Esophagus muscularis mucosa (tissue), 4 donors: ENCODE results near the gene CDKL5. TPM values are rescaled to one million over a fixed set of nuclear protein-coding genes. Genes with fewer than 3 reads are reported as not detected.

Experiments
- DNase-seq: peaks from one replicate; pipeline ENCODE4 v3.0.0-alpha.2; 2017; ENCODE audit errors: extremely low spot score
- H3K27ac ChIP-seq, 4 donors: fragments of 200-600 bp; sonication (generic); replicated peaks in 1 of 4; 1 replicate in 3 of 4; 2 replicates in 1 of 4; pipeline ENCODE4 v1.5.1; 2016 to 2019; ENCODE audit warnings: mild to moderate bottlenecking in 1 of 4
- H3K27me3 ChIP-seq, 4 donors: fragments of 200-600 bp; sonication (generic); one replicate each; pipeline versions ENCODE4 v1.5.1 to v1.6.0; 2016 to 2019
- H3K36me3 ChIP-seq, 4 donors: fragments of 200-600 bp; sonication (generic); one replicate each; pipeline ENCODE4 v1.5.1; 2016 to 2019
- H3K4me1 ChIP-seq, 4 donors: fragments of 200-600 bp; sonication (generic); one replicate each; pipeline ENCODE4 v1.5.1; 2016 to 2019
- H3K4me3 ChIP-seq, 4 donors: fragments of 200-600 bp; sonication (generic); 1 replicate in 2 of 4; 2 replicates in 2 of 4; pipeline ENCODE4 v1.5.1; 2016 to 2019; ENCODE audit warnings: mild to moderate bottlenecking in 4 of 4, moderate library complexity in 1 of 4
- H3K9me3 ChIP-seq, 4 donors: fragments of 200-600 bp; sonication (generic); 1 replicate in 3 of 4; 2 replicates in 1 of 4; pipeline ENCODE4 v1.5.1; 2016 to 2019
- CTCF ChIP-seq, 3 experiments: fragments of 200-600 bp in 2 of 3; fragments of 450-650 bp in 1 of 3; sonication (generic) in 2 of 3; IDR thresholded peaks; one replicate each; pipeline ENCODE4 v1.5.1; 2017 to 2019; ENCODE audit warnings: antibody characterized with exemption in 3 of 3, mild to moderate bottlenecking in 2 of 3, moderate library complexity in 1 of 3
- EP300 ChIP-seq: sonication (generic); formaldehyde crosslinking; IDR thresholded peaks from one replicate; pipeline ENCODE4 v1.6.1; 2017; ENCODE audit warnings: antibody characterized with exemption
- POLR2A ChIP-seq: fragments of 450-650 bp; IDR thresholded peaks from one replicate; pipeline ENCODE4 v1.6.1; 2017; ENCODE audit warnings: antibody characterized with exemption, moderate library complexity, mild to moderate bottlenecking, low read depth
- POLR2AphosphoS5 ChIP-seq, 2 donors: sonication (generic); formaldehyde crosslinking; IDR thresholded peaks; one replicate each; pipeline ENCODE4 v1.6.1; 2017; ENCODE audit warnings: antibody characterized with exemption in 2 of 2
- WGBS: methylation state at CpG from one replicate; pipeline ENCODE4 v1.1.5; 2018; 5-methylcytosine and 5-hydroxymethylcytosine counted together
- intact Hi-C: fragments of 100-400 bp; cut with DNase I; formaldehyde crosslinking; loops from one replicate; pipeline ENCODE4 v1.15.1; 2023
- total RNA-seq, 4 donors: library from RNA; depleted of rRNA; stranded (reverse); fragments of >200 nt; gene quantifications; one replicate each; pipeline versions ENCODE4 v1.1.0 to v1.2.1, GENCODE V29; 2016

Gene CDKL5
- total RNA-seq, 4 donors from 2014 or later = 3.7 to 6.5 (median 4.6) TPM

GRCh38 chrX:18613930-18614639 is 188.7 kb downstream of the CDKL5 start:
- peaks cover 0 to 12% (median 9%) of the 10 kb centered on the region in 4 donors for H3K36me3 ChIP-seq
- WGBS = 84% methylated on average over 3 of the region's 3 CpGs
- no peak overlapping the region for H3K27ac ChIP-seq
- H3K4me3 ChIP-seq = no peak overlapping the region
- H3K4me1 ChIP-seq = no peaks in the 10 kb centered on the region
- no peak for TF ChIP-seq POLR2AphosphoS5 (IDR thresholded peaks at IDR 0.05)
- TF ChIP-seq POLR2A = no peak
- no peak for TF ChIP-seq CTCF (IDR thresholded peaks at IDR 0.05)
- no peak for TF ChIP-seq EP300
- no peaks in the 10 kb centered on the region for H3K9me3 ChIP-seq
- intact Hi-C loops = no loop called here
- no peaks in the 10 kb centered on the region for H3K27me3 ChIP-seq
- no peak for DNase-seq

- intact Hi-C loops = no loop called here
- DNase-seq = no peak
- Histone ChIP-seq H3K9me3 (no peaks in the 10 kb centered on the region), H3K27ac (no peak overlapping the region), H3K4me1 (no peaks in the 10 kb centered on the region), H3K36me3 (peaks cover 0 to 5% (median 0%) of the 10 kb centered on the region in 4 donors), H3K4me3 (no peak overlapping the region), H3K27me3 (no peaks in the 10 kb centered on the region)
- WGBS = 81% methylated on average over 8 of the region's 8 CpGs
- TF ChIP-seq CTCF (IDR thresholded peaks at IDR 0.05) (no peak), POLR2A (no peak), EP300 (no peak), POLR2AphosphoS5 (IDR thresholded peaks at IDR 0.05) (no peak)
Measured at GRCh38 chrX:18616688-18617406, 191.4 kb downstream of the CDKL5 start.

- Histone ChIP-seq H3K36me3 (peaks cover 0 to 5% (median 0%) of the 10 kb centered on the region in 4 donors), H3K27ac (no peak overlapping the region), H3K4me1 (no peaks in the 10 kb centered on the region), H3K4me3 (no peak overlapping the region), H3K9me3 (no peaks in the 10 kb centered on the region), H3K27me3 (no peaks in the 10 kb centered on the region)
- intact Hi-C loops = no loop called here
- DNase-seq = no peak
- WGBS = 78% methylated on average over 5 of the region's 5 CpGs
- TF ChIP-seq POLR2AphosphoS5 (IDR thresholded peaks at IDR 0.05) = no peak
- no peak for TF ChIP-seq CTCF (IDR thresholded peaks at IDR 0.05)
- no peak for TF ChIP-seq EP300
- no peak for TF ChIP-seq POLR2A
Measured at GRCh38 chrX:18617407-18617750, 192.0 kb downstream of the CDKL5 start.

GRCh38 chrX:18619288-18619687 is 193.9 kb downstream of the CDKL5 start:
- H3K9me3 ChIP-seq = no peaks in the 10 kb centered on the region
- no peaks in the 10 kb centered on the region for H3K4me1 ChIP-seq
- intact Hi-C loops = no loop called here
- TF ChIP-seq EP300 (no peak), POLR2A (no peak), CTCF (IDR thresholded peaks at IDR 0.05) (no peak)
- H3K36me3 ChIP-seq = peaks cover 0 to 5% (median 0%) of the 10 kb centered on the region in 4 donors
- 93% methylated on average over 2 of the region's 2 CpGs for WGBS
- H3K4me3 ChIP-seq = no peak overlapping the region
- H3K27me3 ChIP-seq = no peaks in the 10 kb centered on the region
- no peak for DNase-seq
- no peak overlapping the region for H3K27ac ChIP-seq
